Esophagus squamous epithelium (tissue), 5 donors: ENCODE results near the gene SLC25A4. TPM values are rescaled to one million over a fixed set of nuclear protein-coding genes. Genes with fewer than 3 reads are reported as not detected.

Source experiments
- DNase-seq: peaks from one replicate; lab custom pipeline; 2025; lab: John Stamatoyannopoulos, UW
- H3K27ac ChIP-seq, 4 donors: fragments of 200-600 bp; sonication (generic); one replicate each; pipeline ENCODE4 v1.5.1; 2016 to 2019; ENCODE audit warnings: mild to moderate bottlenecking in 1 of 4
- H3K27me3 ChIP-seq, 4 donors: fragments of 200-600 bp; sonication (generic); 1 replicate in 3 of 4; 2 replicates in 1 of 4; pipeline versions ENCODE4 v1.5.1 to v1.6.0; 2017 to 2021; ENCODE audit warnings: antibody characterized with exemption in 1 of 4
- H3K36me3 ChIP-seq, 3 donors: fragments of 200-600 bp; sonication (generic); one replicate each; pipeline ENCODE4 v1.5.1; 2016 to 2019
- H3K4me1 ChIP-seq, 3 donors: fragments of 200-600 bp; sonication (generic); one replicate each; pipeline ENCODE4 v1.5.1; 2017 to 2019
- H3K4me3 ChIP-seq, 4 donors: fragments of 200-600 bp; sonication (generic); 1 replicate in 3 of 4; 2 replicates in 1 of 4; pipeline ENCODE4 v1.5.1; 2016 to 2019; ENCODE audit warnings: mild to moderate bottlenecking in 2 of 4, moderate library complexity in 1 of 4
- H3K9me3 ChIP-seq, 3 donors: fragments of 200-600 bp; sonication (generic); one replicate each; pipeline ENCODE4 v1.5.1; 2016 to 2019
- CTCF ChIP-seq, 6 experiments: fragments of 450-650 bp in 4 of 6; fragments of 200-600 bp in 2 of 6; sonication (generic) in 2 of 6; IDR thresholded peaks; one replicate each; pipeline ENCODE4 v1.5.1; 2016 to 2019; ENCODE audit warnings: antibody characterized with exemption in 6 of 6, mild to moderate bottlenecking in 4 of 6, moderate library complexity in 4 of 6
- POLR2A ChIP-seq, 4 donors: fragments of 450-650 bp; IDR thresholded peaks; one replicate each; pipeline ENCODE4 v1.6.1; 2017; ENCODE audit warnings: antibody characterized with exemption in 4 of 4, mild to moderate bottlenecking in 4 of 4, moderate library complexity in 3 of 4
- WGBS, 2 donors: methylation state at CpG; one replicate each; pipeline ENCODE4 v1.1.5; 2018; 5-methylcytosine and 5-hydroxymethylcytosine counted together
- intact Hi-C: fragments of 100-400 bp; cut with DNase I; formaldehyde crosslinking; loops from one replicate; pipeline ENCODE4 v1.15.0; 2022
- total RNA-seq, 4 donors: library from RNA; depleted of rRNA; stranded (reverse); fragments of >200 nt; gene quantifications; one replicate each; pipeline ENCODE4 v1.1.0, GENCODE V29; 2016
- donor health status: DM: yes; HTN: yes; CAD: no.

Gene SLC25A4
- total RNA-seq, 4 donors from 2014 or later: 12.4 to 24.0 (median 16.3) TPM

GRCh38 chr4:185127021-185127925, 15.8 kb upstream of the SLC25A4 start:
- no peaks in the 10 kb centered on the region for H3K9me3 ChIP-seq
- no peaks in the 10 kb centered on the region for H3K36me3 ChIP-seq
- TF ChIP-seq CTCF (IDR thresholded peaks at IDR 0.05) (no peak), POLR2A (IDR thresholded peaks at IDR 0.05) (no peak)
- 15 to 40% methylated on average over 9 to 17 of the region's 64 CpGs for WGBS, 2 donors
- peak overlapping the region; percentile 44 to 77 (median 58) for H3K4me3 ChIP-seq
- DNase-seq: no peak
- H3K27me3 ChIP-seq: peaks cover 0 to 42% (median 4%) of the 10 kb centered on the region in 4 donors
- intact Hi-C loops: no loop called here
- peak overlapping the region in 2 of 4 donors; percentile 14 to 26 for H3K27ac ChIP-seq
- peaks cover 17 to 23% (median 20%) of the 10 kb centered on the region in 3 donors for H3K4me1 ChIP-seq

DNA sequence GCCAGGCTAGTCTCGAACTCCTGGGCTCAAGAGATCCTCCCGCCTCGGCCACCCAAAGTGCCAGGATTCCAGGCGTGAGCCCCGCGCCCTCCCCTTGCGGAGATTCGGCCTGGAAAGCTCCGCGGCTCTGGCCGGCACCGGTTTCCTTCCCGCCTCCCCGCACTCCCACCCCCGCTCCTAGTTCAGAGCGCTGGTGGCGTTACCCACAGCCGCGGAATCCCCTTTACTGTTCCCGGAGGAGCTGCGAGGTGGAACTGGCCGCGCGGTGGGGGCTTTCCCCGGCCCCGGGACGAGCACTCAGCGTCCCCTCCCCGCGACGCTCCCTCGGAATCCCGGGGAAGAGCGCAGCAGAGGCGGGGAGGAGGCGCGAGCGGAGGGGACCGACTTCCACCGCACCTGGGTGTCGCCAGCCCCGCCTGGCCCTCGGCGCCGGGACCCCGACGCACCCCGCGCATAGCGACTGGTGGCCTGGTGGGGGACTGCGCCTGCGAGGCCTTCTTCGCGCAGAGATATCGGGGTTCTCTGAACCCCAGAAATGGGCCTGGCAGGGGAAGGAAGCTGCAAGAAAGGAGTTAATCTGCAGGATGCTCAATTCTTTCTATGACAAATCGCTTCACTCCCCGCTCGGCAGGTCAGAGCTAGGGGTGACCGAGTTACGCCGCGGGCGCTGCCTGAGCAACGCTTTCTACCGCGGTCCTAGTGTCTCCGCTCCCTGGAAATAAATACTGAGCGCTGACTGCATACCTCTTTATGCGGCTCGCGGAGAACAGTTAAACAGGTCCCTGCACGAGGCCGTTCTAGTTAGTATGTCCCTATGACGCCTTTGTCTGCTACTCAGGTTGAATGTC, 14.6 kb upstream of the SLC25A4 start:
- intact Hi-C loops: no loop called here
- H3K9me3 ChIP-seq: no peaks in the 10 kb centered on the region

DNA sequence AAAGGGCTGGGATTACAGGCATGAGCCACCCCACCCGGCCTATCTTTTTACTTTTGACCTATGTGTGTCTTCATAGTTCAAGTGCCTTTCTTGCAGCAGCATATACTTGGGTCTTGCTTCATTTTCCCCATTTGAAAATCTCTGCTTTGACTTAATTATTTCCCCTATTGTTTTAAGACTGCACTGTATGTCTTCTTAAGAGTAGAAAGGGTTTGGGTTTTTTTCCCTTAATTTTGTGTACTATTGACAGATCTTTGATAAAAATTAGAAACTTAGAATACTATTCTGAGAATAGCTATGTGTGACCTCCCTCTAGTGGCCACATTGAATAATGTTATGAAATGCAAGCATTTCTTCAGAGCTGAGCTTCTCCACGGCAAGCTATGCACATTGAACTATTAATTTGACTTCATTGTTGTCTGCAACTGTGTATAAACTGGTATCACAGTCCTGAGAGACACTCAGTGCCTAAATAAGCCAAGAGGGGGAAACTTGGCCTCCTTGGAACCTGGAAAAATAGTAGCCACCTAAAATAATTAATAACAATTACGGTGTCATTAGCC, 8.7 kb upstream of the SLC25A4 start:
- TF ChIP-seq CTCF (IDR thresholded peaks at IDR 0.05) (peak; percentile 54 to 79 (median 72)), POLR2A (IDR thresholded peaks at IDR 0.05) (no peak)
- WGBS, 2 donors: 31 to 34% methylated on average over 3 of the region's 3 CpGs
- intact Hi-C loops: no loop called here

More for the DNA sequence above, 14.6 kb upstream of the SLC25A4 start:
- 2 to 3% methylated on average over 9 to 20 of the region's 74 CpGs for WGBS, 2 donors
- no peak for TF ChIP-seq POLR2A (IDR thresholded peaks at IDR 0.05)
- peak in 3 of 6 experiments; percentile 14 to 30 (median 18) for TF ChIP-seq CTCF (IDR thresholded peaks at IDR 0.05)
- DNase-seq: no peak
- Histone ChIP-seq H3K4me3 (peak overlapping the region; percentile 44 to 77 (median 58)), H3K27me3 (peaks cover 0 to 42% (median 4%) of the 10 kb centered on the region in 4 donors), H3K36me3 (no peaks in the 10 kb centered on the region), H3K27ac (peak overlapping the region in 3 of 4 donors; percentile 26 to 72 (median 57)), H3K4me1 (peaks cover 17 to 23% (median 20%) of the 10 kb centered on the region in 3 donors)

DNA sequence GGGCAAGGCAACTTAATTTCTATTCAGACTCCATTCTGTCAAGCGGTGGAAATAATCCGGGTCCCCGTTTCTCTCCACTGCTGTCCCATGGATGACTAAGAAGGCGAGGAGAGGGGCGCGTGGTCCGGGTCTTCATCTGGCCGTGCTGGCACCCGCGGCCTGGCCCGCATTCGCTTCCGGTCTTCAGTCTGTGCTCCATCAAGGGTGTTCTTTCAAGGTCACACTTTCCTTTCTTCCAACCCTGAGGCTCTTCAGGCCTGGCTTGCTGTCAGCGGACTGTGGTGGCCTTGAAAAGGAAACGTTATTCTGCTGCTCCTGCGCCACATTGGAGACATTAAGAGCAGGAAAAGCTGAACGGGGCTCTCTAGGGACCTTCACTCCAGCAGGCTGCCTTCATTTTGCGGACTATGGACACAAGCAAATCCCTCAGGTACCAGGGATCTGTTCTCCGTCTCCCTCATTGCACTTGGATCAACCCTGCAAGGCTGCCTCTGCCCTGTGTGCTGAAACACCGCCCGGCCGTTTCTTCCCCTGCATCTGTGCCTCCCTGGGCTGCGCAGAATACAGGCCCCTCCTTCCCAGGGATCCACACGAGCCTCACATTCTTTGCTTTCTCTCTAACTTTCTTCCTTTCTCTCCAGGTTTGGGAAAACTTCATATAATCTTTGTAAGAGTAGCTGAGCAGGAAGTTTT, 5.7 kb upstream of the SLC25A4 start:
- no peak overlapping the region for H3K4me3 ChIP-seq
- H3K36me3 ChIP-seq: no peaks in the 10 kb centered on the region
- 88 to 89% methylated on average over 20 to 24 of the region's 24 CpGs for WGBS, 2 donors
- TF ChIP-seq CTCF (IDR thresholded peaks at IDR 0.05) (no peak), POLR2A (IDR thresholded peaks at IDR 0.05) (no peak)
- intact Hi-C loops: no loop called here
- no peak overlapping the region for H3K27ac ChIP-seq
- no peaks in the 10 kb centered on the region for H3K27me3 ChIP-seq
- no peak for DNase-seq
- H3K9me3 ChIP-seq: no peaks in the 10 kb centered on the region
- H3K4me1 ChIP-seq: peaks cover 0 to 3% (median 2%) of the 10 kb centered on the region in 3 donors

More for the DNA sequence above, 8.7 kb upstream of the SLC25A4 start:
- H3K4me1 ChIP-seq: no peaks in the 10 kb centered on the region
- no peak for DNase-seq
- no peak overlapping the region for H3K27ac ChIP-seq
- no peaks in the 10 kb centered on the region for H3K9me3 ChIP-seq
- peaks cover 0 to 2% (median 0%) of the 10 kb centered on the region in 4 donors for H3K27me3 ChIP-seq
- H3K4me3 ChIP-seq: no peak overlapping the region
- no peaks in the 10 kb centered on the region for H3K36me3 ChIP-seq
